Brain pericyte (primary cell): ENCODE results near the gene SLC36A4.
"Not testable (repeated sequence)": the region's sequence is repeated elsewhere in the genome, so short reads cannot be mapped to it uniquely, and the experiment has no call there.

Experiments used
- DNase-seq: peaks from one replicate; pipeline ENCODE4 v3.0.0-alpha.2; 2012; ENCODE audit warnings: low read depth, low spot score

Gene SLC36A4

GRCh38 chr11:93197380-93198214 is at the start of gene SLC36A4:
SLC36A4 (minus strand) TSS chr11:93197991; CDS start chr11:93197832, 159 bp downstream.
- peak; percentile 70 for DNase-seq

- not testable (repeated sequence) for DNase-seq
Observed at GRCh38 chr11:93246790-93247189, 49.0 kb upstream of the SLC36A4 start.

- no peak for DNase-seq
Observed at GRCh38 chr11:93244018-93244417, 46.2 kb upstream of the SLC36A4 start.

DNA sequence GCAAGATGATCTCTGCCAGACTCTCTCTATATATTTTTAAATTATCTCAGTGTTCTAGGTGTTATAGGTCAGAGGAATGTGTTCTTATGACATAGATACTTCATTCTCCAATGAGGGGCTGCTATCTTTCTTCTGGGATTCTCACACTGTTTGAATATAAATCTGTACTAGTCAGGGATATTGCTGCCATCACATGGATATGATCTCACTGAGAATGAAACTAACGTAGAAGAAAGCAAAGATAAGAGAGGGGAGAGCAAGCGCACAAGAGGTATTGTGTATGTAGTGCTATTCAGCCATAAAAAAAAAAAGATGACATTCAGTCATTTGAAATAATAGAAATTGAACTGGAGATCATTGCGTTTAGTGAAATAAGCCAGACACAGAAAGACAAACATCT is 42.2 kb upstream of the SLC36A4 start:
- no peak for DNase-seq

GRCh38 chr11:93238956-93239355 is 41.2 kb upstream of the SLC36A4 start:
- DNase-seq = no peak

DNA sequence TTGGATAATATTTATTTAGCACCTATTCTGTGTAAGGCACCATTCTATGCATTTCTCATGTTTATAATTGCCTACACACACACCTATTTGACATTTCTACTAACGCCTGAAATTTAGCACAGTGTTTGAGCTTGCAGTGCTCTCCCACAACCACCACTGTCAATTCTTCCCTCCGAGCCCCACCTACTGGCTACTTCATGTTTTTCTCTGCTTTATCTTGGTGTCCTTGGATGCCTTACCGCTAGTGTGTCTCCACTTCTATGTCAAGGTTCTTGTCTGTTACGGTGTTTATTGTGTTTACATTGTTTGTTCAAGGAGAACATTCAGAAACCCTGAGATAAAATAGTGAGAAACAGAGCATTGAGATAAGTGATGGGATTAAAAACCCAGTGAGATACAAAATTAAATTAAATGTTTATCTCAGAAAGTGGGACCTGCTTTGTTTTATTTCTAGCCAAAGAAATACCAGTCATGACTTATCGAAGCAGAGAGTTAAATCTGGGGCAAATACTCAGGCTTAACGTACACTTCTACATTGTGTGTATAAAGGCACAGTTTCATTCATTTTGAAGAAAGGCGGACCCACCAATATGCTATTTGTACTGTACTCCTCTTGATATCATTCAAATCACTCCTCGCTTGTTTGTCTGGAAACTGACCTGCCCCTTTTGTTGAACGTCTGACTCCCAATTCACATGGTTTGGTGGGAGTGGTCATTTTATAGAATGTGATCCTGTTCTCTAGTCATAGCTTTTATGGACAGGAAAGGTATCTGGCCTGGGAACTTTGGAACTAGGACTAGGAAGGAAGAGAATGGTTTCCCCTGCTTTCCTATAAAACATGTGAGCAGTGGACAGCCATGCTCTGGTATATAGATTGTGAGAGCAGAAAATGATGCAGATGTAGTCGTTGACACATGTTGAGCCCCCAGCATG is 39.2 kb upstream of the SLC36A4 start:
- no peak for DNase-seq

- peak; percentile 34 for DNase-seq
Observed at GRCh38 chr11:93234602-93235207, 36.9 kb upstream of the SLC36A4 start.

DNA sequence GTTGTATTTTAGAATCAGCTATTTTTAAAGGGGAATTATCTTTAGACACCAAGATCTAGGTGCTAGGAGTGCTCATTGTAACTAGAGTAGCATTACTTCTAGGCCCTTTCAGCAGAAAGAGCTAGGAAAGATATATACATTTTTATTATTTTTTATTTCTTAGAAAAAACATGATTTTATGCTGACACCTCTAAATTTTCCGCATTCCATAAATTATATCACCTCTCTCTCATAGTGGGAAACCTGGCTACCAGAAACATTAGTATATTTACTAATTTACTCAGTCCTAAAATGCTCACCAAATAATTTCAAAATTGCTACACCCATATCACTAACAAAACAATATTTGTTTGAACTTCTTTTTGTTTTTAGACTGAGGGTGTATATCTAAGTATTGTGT is 32.1 kb upstream of the SLC36A4 start:
- no peak for DNase-seq

DNA sequence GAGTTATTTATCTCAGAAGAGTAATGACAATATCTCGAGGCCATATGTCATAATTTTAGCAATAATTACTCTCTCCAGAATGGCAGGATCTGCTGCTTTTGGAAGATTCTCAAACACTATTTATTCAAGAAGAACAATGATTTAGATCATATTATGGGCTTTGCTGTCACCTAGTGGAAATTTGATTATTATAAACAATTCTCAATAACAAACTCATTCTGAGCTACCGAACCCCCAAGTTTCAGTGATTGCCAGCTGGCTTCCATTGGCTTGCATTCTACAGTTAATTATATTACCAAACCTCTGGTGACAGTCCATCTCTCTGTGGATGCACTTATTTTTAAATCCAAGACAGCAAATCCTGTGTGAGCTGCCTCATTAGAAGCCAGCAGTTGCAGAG is 27.9 kb upstream of the SLC36A4 start:
- no peak for DNase-seq

DNA sequence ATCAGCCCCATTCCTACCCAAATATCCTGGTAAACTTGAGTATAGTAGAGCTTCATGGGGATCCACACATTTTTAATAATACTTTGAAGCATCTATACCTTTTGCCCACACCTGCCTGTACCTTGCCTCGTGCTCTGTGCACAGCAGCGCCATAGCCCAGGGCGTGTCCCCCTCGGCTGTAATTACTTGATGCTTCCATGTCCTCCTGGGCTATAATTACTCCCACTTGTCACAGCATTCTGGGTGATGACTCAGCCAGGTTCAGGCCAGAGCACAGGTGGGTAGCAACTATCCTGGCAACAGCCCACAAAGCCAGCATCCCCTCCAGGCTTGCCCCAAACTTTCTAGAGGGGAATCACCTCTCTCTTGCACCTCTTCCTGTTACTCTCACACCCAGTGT is 23.7 kb upstream of the SLC36A4 start:
- no peak for DNase-seq

DNA sequence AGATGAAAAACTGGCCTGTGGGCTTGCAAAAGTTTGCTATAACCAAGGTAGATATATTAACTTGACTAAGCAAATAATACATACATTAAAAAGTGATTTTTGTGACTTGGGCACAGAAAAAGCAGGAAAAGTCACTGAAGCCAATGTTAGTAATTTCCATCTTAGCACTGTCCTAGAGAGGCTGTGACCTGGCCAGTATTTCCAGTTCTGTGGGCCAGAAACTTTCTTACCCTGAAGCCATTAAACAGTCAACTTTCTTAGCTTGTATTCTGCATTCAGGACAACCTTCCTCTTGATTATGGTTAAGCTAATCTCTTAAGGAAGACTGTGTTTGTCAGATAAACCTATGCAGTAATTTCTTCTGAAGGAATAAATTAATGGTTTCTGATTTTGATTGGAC is 22.3 kb upstream of the SLC36A4 start:
- no peak for DNase-seq

DNA sequence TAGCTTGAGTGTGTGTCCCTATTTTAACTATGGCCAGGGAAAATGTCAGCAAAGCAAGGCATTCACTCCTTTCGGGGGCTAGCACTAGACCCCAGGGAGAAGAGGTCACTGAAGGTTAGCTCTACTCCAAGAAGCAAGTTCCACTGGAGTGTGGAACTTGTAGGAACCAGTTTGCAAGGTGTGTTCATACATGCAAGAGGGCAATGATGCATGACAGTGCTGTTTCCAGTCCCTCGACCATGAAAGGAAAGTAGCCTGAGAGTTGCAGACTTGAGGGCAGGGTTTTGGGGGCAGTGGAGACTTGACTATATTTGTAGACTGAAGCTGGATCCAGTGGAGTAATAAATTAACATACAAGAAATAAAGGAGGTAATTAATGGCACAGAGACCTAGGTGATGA is 21.6 kb upstream of the SLC36A4 start:
- DNase-seq = no peak

GRCh38 chr11:93216511-93217101 is 18.8 kb upstream of the SLC36A4 start:
- DNase-seq = no peak

DNA sequence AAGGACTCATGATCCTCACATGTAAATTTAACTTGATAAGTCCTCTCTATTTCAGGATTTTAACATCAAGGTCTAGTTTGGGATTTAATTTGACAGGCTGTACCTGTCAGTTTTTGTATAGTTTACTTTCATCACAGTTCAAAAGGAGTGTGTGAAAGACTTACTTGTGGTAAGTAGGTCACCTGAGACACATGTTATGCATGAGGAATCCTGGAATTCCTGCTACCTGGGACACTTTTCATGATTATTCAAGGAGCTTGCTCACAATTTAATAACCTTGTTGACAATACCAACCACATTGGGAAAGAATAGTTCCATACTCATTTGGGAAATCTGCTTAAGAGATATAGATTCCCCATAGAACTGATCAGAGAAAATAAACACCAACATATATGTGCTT is 15.8 kb upstream of the SLC36A4 start:
- no peak for DNase-seq

- DNase-seq = no peak
Observed at GRCh38 chr11:93212094-93212493, 14.3 kb upstream of the SLC36A4 start.

GRCh38 chr11:93209466-93209865 is 11.7 kb upstream of the SLC36A4 start:
- no peak for DNase-seq

- no peak for DNase-seq
Observed at GRCh38 chr11:93208663-93209270, 11.0 kb upstream of the SLC36A4 start.

DNA sequence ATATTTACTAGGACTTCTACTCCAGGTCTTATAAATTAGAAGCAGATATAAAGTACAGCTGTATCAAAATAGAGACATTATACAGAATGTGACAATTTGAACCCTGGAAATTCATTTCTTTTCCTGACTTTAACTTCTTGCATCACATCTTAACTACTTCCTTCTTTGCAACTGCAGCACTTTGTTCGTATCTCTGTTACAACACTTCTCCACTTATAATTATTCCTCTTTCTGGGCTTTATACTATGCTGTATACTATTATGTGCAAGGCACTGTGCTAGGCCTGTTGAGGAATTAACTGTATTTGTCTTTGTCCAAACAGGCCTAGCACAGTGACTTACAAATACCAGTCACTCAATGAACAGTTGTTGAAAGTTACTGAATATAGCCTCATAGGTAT is 1.8 kb upstream of the SLC36A4 start:
- no peak for DNase-seq

GRCh38 chr11:93198215-93198845 is 539 bp upstream of the SLC36A4 start:
- no peak for DNase-seq

DNA sequence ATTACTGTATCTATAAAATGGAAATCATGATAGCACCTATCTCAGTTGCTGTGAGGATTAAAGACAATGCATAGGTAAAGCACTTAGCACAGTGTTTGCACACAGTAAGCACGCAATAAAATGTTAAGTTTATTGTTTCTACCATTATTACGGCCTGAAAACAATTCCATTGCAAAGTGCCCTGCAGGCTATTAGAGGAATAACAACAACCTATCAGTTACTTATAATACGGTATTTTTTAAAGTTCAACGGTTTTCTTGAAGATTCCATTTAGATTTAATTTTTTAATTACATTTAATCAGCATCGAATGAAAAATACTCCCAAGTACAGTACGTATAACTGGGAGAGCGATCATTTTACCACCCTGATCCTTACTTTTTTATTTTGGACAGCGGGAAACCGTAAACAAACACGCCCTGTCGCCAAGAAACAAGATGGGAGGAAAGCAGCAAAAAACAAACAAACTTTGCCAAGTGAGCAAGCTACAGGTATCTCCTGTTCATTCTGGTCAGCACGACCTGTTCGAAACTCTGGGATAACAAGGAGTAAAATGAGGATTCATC is 893 bp downstream of the SLC36A4 start:
- DNase-seq = no peak
